Activated effector memory CD4-positive, alpha-beta T cell treated with Interleukin-2 at 50 U/mL for 16 hours (primary cell): Measurements from ENCODE around the gene TMEM63B.

Experiments
- DNase-seq: peaks from one replicate; pipeline ENCODE4 v3.0.0-alpha.2; 2020

Gene TMEM63B

GRCh38 chr6:44147256-44147655, 19.9 kb downstream of the TMEM63B start:
- no peak for DNase-seq

GRCh38 chr6:44148306-44148705, 21.0 kb downstream of the TMEM63B start:
- DNase-seq = no peak

- DNase-seq = no peak
Measured at GRCh38 chr6:44149369-44150012, 22.1 kb downstream of the TMEM63B start.

GRCh38 chr6:44150317-44150917, 23.1 kb downstream of the TMEM63B start:
- DNase-seq = no peak

- peak; percentile 65 for DNase-seq
Measured at GRCh38 chr6:44151348-44152108, 24.2 kb downstream of the TMEM63B start.

GRCh38 chr6:44152109-44152461, 24.7 kb downstream of the TMEM63B start:
- no peak for DNase-seq

- no peak for DNase-seq
Measured at GRCh38 chr6:44152533-44152932, 25.2 kb downstream of the TMEM63B start.

GRCh38 chr6:44154067-44154466, 26.7 kb downstream of the TMEM63B start:
- DNase-seq = no peak

- no peak for DNase-seq
Measured at GRCh38 chr6:44156494-44157151, 29.3 kb downstream of the TMEM63B start.

- no peak for DNase-seq
Measured at GRCh38 chr6:44157152-44157521, 29.8 kb downstream of the TMEM63B start.

- DNase-seq = no peak
Measured at GRCh38 chr6:44158770-44159228, 31.4 kb downstream of the TMEM63B start, which contains the start of gene CAPN11. Gene CAPN11, plus strand, starts transcription at chr6:44158820. Its CDS starts 29 bp downstream, at chr6:44158849.

- no peak for DNase-seq
Measured at GRCh38 chr6:44161997-44162338, 34.6 kb downstream of the TMEM63B start.

- no peak for DNase-seq
Measured at GRCh38 chr6:44162876-44163625, 35.7 kb downstream of the TMEM63B start.

GRCh38 chr6:44166116-44166515, 38.8 kb downstream of the TMEM63B start:
- DNase-seq = no peak

GRCh38 chr6:44166591-44167184, 39.3 kb downstream of the TMEM63B start:
- DNase-seq = no peak

- no peak for DNase-seq
Measured at GRCh38 chr6:44167567-44167966, 40.2 kb downstream of the TMEM63B start.

GRCh38 chr6:44169154-44169553, 41.8 kb downstream of the TMEM63B start:
- DNase-seq = no peak

- no peak for DNase-seq
Measured at GRCh38 chr6:44169886-44170570, 42.7 kb downstream of the TMEM63B start.

GRCh38 chr6:44171899-44172546, 44.7 kb downstream of the TMEM63B start:
- no peak for DNase-seq

GRCh38 chr6:44172731-44173500, 45.6 kb downstream of the TMEM63B start:
- peak; percentile 61 for DNase-seq
